Measurements from ENCODE around the gene POTEM. TPM values are rescaled to one million over a fixed set of nuclear protein-coding genes. Genes with fewer than 3 reads are reported as not detected.
"Not testable (repeated sequence)": the region's sequence is repeated elsewhere in the genome, so short reads cannot be mapped to it uniquely, and the experiment has no call there.

POTEM gene
- total RNA-seq, 1 donor from 2014 or later = not detected

GRCh38 chr14:19007678-19008077 lies 40.4 kb downstream of the POTEM start:
- H3K27me3 Mint-ChIP-seq (ENCODE audit: low read depth); H3K27ac Mint-ChIP-seq; DNase-seq (ENCODE audit: low spot score in 2 of 2, unreplicated experiment in 2 of 2); H3K36me3 Mint-ChIP-seq; H3K4me3 Mint-ChIP-seq; H3K4me1 Mint-ChIP-seq; H3K9me3 Mint-ChIP-seq: not testable (repeated sequence)

- DNase-seq (ENCODE audit: low spot score in 2 of 2, unreplicated experiment in 2 of 2) = not testable (repeated sequence)
Measured at GRCh38 chr14:19011029-19011428, 43.8 kb downstream of the POTEM start.

GRCh38 chr14:19011703-19012102 lies 44.5 kb downstream of the POTEM start:
- not testable (repeated sequence) for H3K4me3 Mint-ChIP-seq; H3K9me3 Mint-ChIP-seq; H3K27me3 Mint-ChIP-seq (ENCODE audit: low read depth); H3K4me1 Mint-ChIP-seq; DNase-seq (ENCODE audit: low spot score in 2 of 2, unreplicated experiment in 2 of 2); H3K36me3 Mint-ChIP-seq; H3K27ac Mint-ChIP-seq

More at GRCh38 chr14:19011029-19011428, 43.8 kb downstream of the POTEM start:
- H3K27me3 Mint-ChIP-seq (ENCODE audit: low read depth); H3K27ac Mint-ChIP-seq; H3K4me1 Mint-ChIP-seq; H3K4me3 Mint-ChIP-seq; H3K9me3 Mint-ChIP-seq; H3K36me3 Mint-ChIP-seq: not testable (repeated sequence)

GRCh38 chr14:19015185-19015584 lies 48.0 kb downstream of the POTEM start:
- DNase-seq (ENCODE audit: low spot score in 2 of 2, unreplicated experiment in 2 of 2); H3K4me3 Mint-ChIP-seq; H3K27me3 Mint-ChIP-seq (ENCODE audit: low read depth); H3K4me1 Mint-ChIP-seq; H3K36me3 Mint-ChIP-seq; H3K27ac Mint-ChIP-seq; H3K9me3 Mint-ChIP-seq: not testable (repeated sequence)

- not testable (repeated sequence) for H3K9me3 Mint-ChIP-seq; H3K36me3 Mint-ChIP-seq; DNase-seq (ENCODE audit: low spot score in 2 of 2, unreplicated experiment in 2 of 2); H3K4me1 Mint-ChIP-seq; H3K27me3 Mint-ChIP-seq (ENCODE audit: low read depth); H3K27ac Mint-ChIP-seq; H3K4me3 Mint-ChIP-seq
Measured at GRCh38 chr14:19025080-19025589, 57.9 kb downstream of the POTEM start.

GRCh38 chr14:19026649-19027351 lies 59.6 kb downstream of the POTEM start:
- H3K27me3 Mint-ChIP-seq (ENCODE audit: low read depth); H3K9me3 Mint-ChIP-seq; H3K4me3 Mint-ChIP-seq; H3K4me1 Mint-ChIP-seq; H3K36me3 Mint-ChIP-seq; H3K27ac Mint-ChIP-seq; DNase-seq (ENCODE audit: low spot score in 2 of 2, unreplicated experiment in 2 of 2): not testable (repeated sequence)

GRCh38 chr14:19027895-19028294 lies 60.7 kb downstream of the POTEM start:
- H3K4me1 Mint-ChIP-seq; H3K27me3 Mint-ChIP-seq (ENCODE audit: low read depth); H3K4me3 Mint-ChIP-seq; H3K36me3 Mint-ChIP-seq; DNase-seq (ENCODE audit: low spot score in 2 of 2, unreplicated experiment in 2 of 2); H3K27ac Mint-ChIP-seq; H3K9me3 Mint-ChIP-seq: not testable (repeated sequence)

- not testable (repeated sequence) for H3K27ac Mint-ChIP-seq; H3K4me1 Mint-ChIP-seq; H3K4me3 Mint-ChIP-seq; H3K9me3 Mint-ChIP-seq; DNase-seq (ENCODE audit: low spot score in 2 of 2, unreplicated experiment in 2 of 2); H3K36me3 Mint-ChIP-seq; H3K27me3 Mint-ChIP-seq (ENCODE audit: low read depth)
Measured at GRCh38 chr14:19036811-19037382, 69.7 kb downstream of the POTEM start.

GRCh38 chr14:19038060-19038664 lies 70.9 kb downstream of the POTEM start:
- not testable (repeated sequence) for DNase-seq (ENCODE audit: low spot score in 2 of 2, unreplicated experiment in 2 of 2); H3K9me3 Mint-ChIP-seq; H3K27ac Mint-ChIP-seq; H3K27me3 Mint-ChIP-seq (ENCODE audit: low read depth); H3K36me3 Mint-ChIP-seq; H3K4me3 Mint-ChIP-seq; H3K4me1 Mint-ChIP-seq

GRCh38 chr14:19038785-19039184 lies 71.6 kb downstream of the POTEM start:
- H3K36me3 Mint-ChIP-seq = not testable (repeated sequence)

GRCh38 chr14:19043384-19043783 lies 76.2 kb downstream of the POTEM start:
- H3K9me3 Mint-ChIP-seq; H3K27me3 Mint-ChIP-seq (ENCODE audit: low read depth); H3K36me3 Mint-ChIP-seq; H3K4me1 Mint-ChIP-seq; DNase-seq (ENCODE audit: low spot score in 2 of 2, unreplicated experiment in 2 of 2); H3K4me3 Mint-ChIP-seq; H3K27ac Mint-ChIP-seq: not testable (repeated sequence)

More at GRCh38 chr14:19038785-19039184, 71.6 kb downstream of the POTEM start:
- H3K9me3 Mint-ChIP-seq; DNase-seq (ENCODE audit: low spot score in 2 of 2, unreplicated experiment in 2 of 2); H3K4me3 Mint-ChIP-seq; H3K4me1 Mint-ChIP-seq; H3K27me3 Mint-ChIP-seq (ENCODE audit: low read depth); H3K27ac Mint-ChIP-seq: not testable (repeated sequence)
